KMS-11 (cell line): ENCODE results near the gene PDZD2.
"Not testable (repeated sequence)": the region's sequence is repeated elsewhere in the genome, so short reads cannot be mapped to it uniquely, and the experiment has no call there.

Source experiments
- H2AFZ ChIP-seq: fragments of 200-600 bp; sonication (generic); 2 replicates; pipeline ENCODE4 v1.6.1; 2016; ENCODE audit warnings: antibody characterized with exemption, mixed run types, low read depth
- H3K27ac ChIP-seq: fragments of 200-600 bp; sonication (generic); 2 replicates; pipeline ENCODE4 v1.6.1; 2016; ENCODE audit warnings: mild to moderate bottlenecking, mixed run types
- H3K27me3 ChIP-seq: fragments of 200-600 bp; sonication (generic); 2 replicates; pipeline ENCODE4 v1.6.1; 2017; ENCODE audit warnings: mild to moderate bottlenecking, low read depth, mixed run types, moderate library complexity; ENCODE audit not compliant: insufficient read depth
- H3K36me3 ChIP-seq: fragments of 200-600 bp; sonication (generic); 2 replicates; pipeline ENCODE4 v1.6.1; 2017; ENCODE audit warnings: mild to moderate bottlenecking, mixed run types; ENCODE audit not compliant: insufficient read depth
- H3K4me1 ChIP-seq: fragments of 200-600 bp; sonication (generic); 2 replicates; pipeline ENCODE4 v1.6.1; 2016; ENCODE audit warnings: mild to moderate bottlenecking, low read depth, mixed run types; ENCODE audit not compliant: poor library complexity, severe bottlenecking
- H3K4me2 ChIP-seq: fragments of 200-600 bp; sonication (generic); 2 replicates; pipeline ENCODE4 v1.7.0; 2016; ENCODE audit warnings: mild to moderate bottlenecking, mixed run types
- H3K4me3 ChIP-seq: fragments of 200-600 bp; sonication (generic); IDR thresholded peaks from 2 replicates; pipeline ENCODE4 v1.6.1; 2017; ENCODE audit warnings: low read depth, low read length, mixed read lengths; ENCODE audit not compliant: insufficient read depth
- H3K79me2 ChIP-seq: fragments of 200-600 bp; sonication (generic); 2 replicates; pipeline ENCODE4 v1.6.1; 2016; ENCODE audit warnings: low read depth, mixed run types; ENCODE audit not compliant: insufficient read depth
- H3K9ac ChIP-seq: fragments of 200-600 bp; sonication (generic); 2 replicates; pipeline ENCODE4 v1.6.1; 2016; ENCODE audit warnings: mild to moderate bottlenecking, mixed run types
- H4K20me1 ChIP-seq: fragments of 200-600 bp; sonication (generic); 2 replicates; pipeline ENCODE4 v1.6.1; 2016; ENCODE audit warnings: mild to moderate bottlenecking, mixed run types; ENCODE audit not compliant: insufficient read depth
- TF ChIP-seq, protein P1 (sequence below): fragments of 200-600 bp; sonication (generic); conservative IDR thresholded peaks from 2 replicates; pipeline ENCODE4 v1.6.1; 2017; ENCODE audit warnings: low read depth, mild to moderate bottlenecking, antibody characterized with exemption, low read length, moderate library complexity, mixed read lengths

Gene PDZD2

DNA sequence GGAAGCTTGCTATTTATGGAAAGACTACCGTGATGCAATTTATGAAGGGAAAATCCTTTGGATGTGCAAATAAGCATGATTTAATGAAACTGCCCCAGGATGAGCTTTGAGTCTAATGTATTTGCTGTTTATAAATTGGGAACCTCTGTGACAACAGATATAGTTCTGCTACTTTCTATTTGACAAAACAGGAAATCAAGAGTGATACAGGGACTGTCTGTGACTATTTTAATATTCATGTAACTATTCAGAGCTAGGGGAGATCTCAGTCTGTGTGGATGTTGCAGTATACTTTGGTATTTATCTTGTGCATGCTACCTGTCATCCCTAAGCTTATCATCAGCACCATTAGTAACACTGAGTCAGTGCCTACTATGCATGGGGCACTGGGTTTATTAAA, 132.1 kb downstream of the PDZD2 start:
- no peaks in the 10 kb centered on the region for H3K79me2 ChIP-seq

DNA sequence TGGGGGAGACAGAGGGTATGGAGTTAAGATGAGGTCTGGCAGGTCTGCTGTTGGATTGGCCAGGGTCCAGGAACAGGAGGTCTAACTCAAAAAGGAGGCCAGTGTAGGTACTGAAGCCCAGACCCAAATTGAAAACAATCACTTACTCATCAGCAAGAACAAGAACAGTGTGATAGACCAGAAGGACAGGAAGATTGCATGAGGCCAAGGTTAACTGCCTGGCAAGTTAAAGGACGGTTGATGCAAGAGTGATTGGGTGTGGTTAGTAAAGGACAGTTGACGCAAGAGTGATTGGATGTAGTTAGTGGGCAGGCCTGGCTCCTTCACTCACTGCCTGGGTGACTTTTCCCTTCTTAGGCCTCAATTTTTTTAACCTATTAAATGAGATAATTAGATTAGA, 132.6 kb downstream of the PDZD2 start:
- Histone ChIP-seq H3K79me2 (no peaks in the 10 kb centered on the region), H3K4me2 (no peak overlapping the region), H3K27me3 (no peaks in the 10 kb centered on the region), H3K9ac (no peak overlapping the region), H3K4me1 (peaks cover 7% of the 10 kb centered on the region), H2AFZ (no peak overlapping the region), H3K36me3 (no peaks in the 10 kb centered on the region), H4K20me1 (no peaks in the 10 kb centered on the region), H3K4me3 (no peak overlapping the region), H3K27ac (no peak overlapping the region)
- TF ChIP-seq, protein P1, sequence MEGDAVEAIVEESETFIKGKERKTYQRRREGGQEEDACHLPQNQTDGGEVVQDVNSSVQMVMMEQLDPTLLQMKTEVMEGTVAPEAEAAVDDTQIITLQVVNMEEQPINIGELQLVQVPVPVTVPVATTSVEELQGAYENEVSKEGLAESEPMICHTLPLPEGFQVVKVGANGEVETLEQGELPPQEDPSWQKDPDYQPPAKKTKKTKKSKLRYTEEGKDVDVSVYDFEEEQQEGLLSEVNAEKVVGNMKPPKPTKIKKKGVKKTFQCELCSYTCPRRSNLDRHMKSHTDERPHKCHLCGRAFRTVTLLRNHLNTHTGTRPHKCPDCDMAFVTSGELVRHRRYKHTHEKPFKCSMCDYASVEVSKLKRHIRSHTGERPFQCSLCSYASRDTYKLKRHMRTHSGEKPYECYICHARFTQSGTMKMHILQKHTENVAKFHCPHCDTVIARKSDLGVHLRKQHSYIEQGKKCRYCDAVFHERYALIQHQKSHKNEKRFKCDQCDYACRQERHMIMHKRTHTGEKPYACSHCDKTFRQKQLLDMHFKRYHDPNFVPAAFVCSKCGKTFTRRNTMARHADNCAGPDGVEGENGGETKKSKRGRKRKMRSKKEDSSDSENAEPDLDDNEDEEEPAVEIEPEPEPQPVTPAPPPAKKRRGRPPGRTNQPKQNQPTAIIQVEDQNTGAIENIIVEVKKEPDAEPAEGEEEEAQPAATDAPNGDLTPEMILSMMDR = no peak

More for the DNA sequence above, 132.1 kb downstream of the PDZD2 start:
- TF ChIP-seq, protein P1 = no peak
- H3K4me3 ChIP-seq = no peak overlapping the region
- H2AFZ ChIP-seq = no peak overlapping the region
- no peak overlapping the region for H3K9ac ChIP-seq
- H3K4me2 ChIP-seq = no peak overlapping the region
- H3K27me3 ChIP-seq = no peaks in the 10 kb centered on the region
- no peak overlapping the region for H3K27ac ChIP-seq
- H3K4me1 ChIP-seq = peaks cover 7% of the 10 kb centered on the region
- no peaks in the 10 kb centered on the region for H3K36me3 ChIP-seq
- H4K20me1 ChIP-seq = no peaks in the 10 kb centered on the region

DNA sequence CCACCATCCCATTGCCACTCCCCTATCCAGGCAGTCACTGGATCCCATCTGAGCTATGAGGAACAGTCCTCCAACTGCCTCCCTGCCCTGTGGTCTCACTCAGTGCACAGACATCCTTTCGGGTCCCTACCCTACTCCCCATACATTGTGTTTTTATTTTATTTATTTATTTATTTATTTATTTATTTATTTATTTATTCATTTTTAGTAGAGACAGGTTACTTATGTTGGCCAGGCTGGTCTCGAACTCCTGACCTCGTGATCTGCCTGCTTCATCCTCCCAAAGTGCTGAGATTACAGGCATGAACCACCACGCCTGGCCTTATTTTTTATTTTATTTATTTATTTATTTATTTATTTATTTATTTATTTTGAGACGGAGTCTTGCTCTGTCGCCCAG, 137.4 kb downstream of the PDZD2 start:
- H3K36me3 ChIP-seq, H3K79me2 ChIP-seq, H2AFZ ChIP-seq, H3K9ac ChIP-seq, H3K4me1 ChIP-seq, H4K20me1 ChIP-seq, H3K4me3 ChIP-seq, H3K27me3 ChIP-seq, H3K27ac ChIP-seq, H3K4me2 ChIP-seq: not testable (repeated sequence)

DNA sequence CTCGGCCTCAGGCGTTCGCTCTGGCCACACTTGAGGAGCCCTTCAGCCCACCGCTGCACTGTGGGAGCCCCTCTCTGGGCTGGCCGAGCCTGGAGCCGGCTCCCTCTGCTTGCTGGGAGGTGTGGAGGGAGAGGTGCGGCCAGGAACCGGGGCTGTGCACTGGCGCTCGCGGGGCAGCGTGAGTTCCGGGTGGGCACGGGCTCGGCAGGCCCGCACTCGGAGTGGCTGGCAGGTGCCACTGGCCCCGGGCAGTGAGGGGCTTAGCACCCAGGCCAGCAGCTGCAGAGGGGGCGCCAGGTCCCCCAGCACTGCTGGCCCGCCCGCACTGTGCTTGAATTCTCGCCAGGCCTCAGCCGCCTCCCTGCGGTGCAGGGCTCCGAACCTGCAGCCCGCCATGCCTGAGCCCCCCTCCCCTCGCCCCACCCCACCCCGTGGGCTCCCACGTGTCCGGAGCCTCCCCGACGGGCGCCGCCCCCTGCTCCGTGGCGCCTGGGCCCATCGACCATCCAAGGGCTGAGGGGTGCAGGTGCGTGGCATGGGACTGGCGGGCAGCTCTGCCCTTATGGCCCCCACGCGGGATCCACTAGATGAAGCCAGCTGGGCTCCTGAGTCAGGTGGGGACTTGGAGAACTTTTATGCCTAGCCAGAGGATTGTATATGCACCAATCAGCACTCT, 138.2 kb downstream of the PDZD2 start:
- no peak overlapping the region for H2AFZ ChIP-seq
- no peak overlapping the region for H3K4me2 ChIP-seq
- no peaks in the 10 kb centered on the region for H3K79me2 ChIP-seq
- no peaks in the 10 kb centered on the region for H4K20me1 ChIP-seq
- TF ChIP-seq, protein P1 = no peak
- no peaks in the 10 kb centered on the region for H3K36me3 ChIP-seq
- no peak overlapping the region for H3K27ac ChIP-seq
- H3K27me3 ChIP-seq = no peaks in the 10 kb centered on the region
- no peak overlapping the region for H3K9ac ChIP-seq
- no peak overlapping the region for H3K4me3 ChIP-seq
- H3K4me1 ChIP-seq = no peaks in the 10 kb centered on the region

DNA sequence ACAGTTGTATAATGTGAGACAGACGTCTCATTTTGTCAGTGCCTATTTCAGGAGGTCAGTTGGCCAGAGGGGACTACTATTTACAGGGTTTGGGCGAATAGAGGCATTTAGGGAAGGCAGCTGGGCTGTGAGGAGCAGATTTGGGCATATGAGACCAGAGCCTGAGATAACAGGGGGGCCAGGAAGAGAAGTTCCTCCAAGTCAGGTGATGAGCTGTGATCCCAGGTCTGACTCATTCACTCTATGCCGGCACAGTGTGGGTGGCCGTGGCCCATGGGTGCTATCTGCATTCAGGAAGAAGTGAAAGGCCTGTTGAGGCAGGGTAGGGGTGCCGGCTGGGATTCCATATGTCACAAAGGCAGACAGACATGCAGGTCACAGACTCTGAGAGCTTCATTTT, 142.8 kb downstream of the PDZD2 start:
- Histone ChIP-seq H3K4me2 (no peak overlapping the region), H4K20me1 (no peaks in the 10 kb centered on the region), H3K4me1 (no peaks in the 10 kb centered on the region), H3K9ac (no peak overlapping the region), H3K27ac (no peak overlapping the region), H3K4me3 (no peak overlapping the region), H3K27me3 (no peaks in the 10 kb centered on the region), H3K79me2 (no peaks in the 10 kb centered on the region), H3K36me3 (no peaks in the 10 kb centered on the region), H2AFZ (no peak overlapping the region)
- TF ChIP-seq, protein P1 = no peak
